Heart right ventricle (tissue), 16 donors: Measurements from ENCODE around the gene LRRC27. TPM values are rescaled to one million over a fixed set of nuclear protein-coding genes. Genes with fewer than 3 reads are reported as not detected.

ENCODE experiments used
- ATAC-seq, 8 donors: fragments of 200-7000 bp; cut with Tn5 transposase; one replicate each; pipeline ENCODE4 v1.9.1; 2020; ENCODE audit warnings: mild to moderate bottlenecking in 8 of 8, moderate library complexity in 8 of 8, moderate number of reproducible peaks in 1 of 8
- DNase-seq, 2 donors: peaks; one replicate each; pipeline ENCODE4 v3.0.0-alpha.2; 2020
- H3K27ac ChIP-seq, 10 donors: fragments of 200-600 bp; sonication (generic) in 2 of 10; one replicate each; pipeline versions ENCODE4 v1.5.0 to v1.8.0; 2020 to 2022; ENCODE audit warnings: mild to moderate bottlenecking in 3 of 10
- H3K27me3 ChIP-seq, 7 donors: fragments of 200-600 bp; one replicate each; pipeline ENCODE4 v1.8.0; 2021 to 2022; ENCODE audit warnings: mild to moderate bottlenecking in 2 of 7
- H3K36me3 ChIP-seq, 9 donors: fragments of 200-600 bp; sonication (generic) in 1 of 9; one replicate each; pipeline versions ENCODE4 v1.5.0 to v1.8.0; 2020 to 2022; ENCODE audit warnings: mild to moderate bottlenecking in 2 of 9
- H3K4me1 ChIP-seq, 9 donors: fragments of 200-600 bp; sonication (generic) in 1 of 9; one replicate each; pipeline versions ENCODE4 v1.5.0 to v1.8.0; 2020 to 2022; ENCODE audit warnings: mild to moderate bottlenecking in 4 of 9
- H3K4me3 ChIP-seq, 10 donors: fragments of 200-600 bp; sonication (generic) in 2 of 10; one replicate each; pipeline versions ENCODE4 v1.5.0 to v1.8.0; 2020 to 2022; ENCODE audit warnings: mild to moderate bottlenecking in 7 of 10, moderate library complexity in 2 of 10
- H3K9me3 ChIP-seq, 11 donors: fragments of 200-600 bp in 10 of 11; sonication (generic) in 2 of 11; one replicate each; pipeline versions ENCODE4 v1.5.0 to v1.8.0; 2013 to 2022; ENCODE audit warnings: mild to moderate bottlenecking in 2 of 11, control low read depth in 1 of 11, moderate library complexity in 1 of 11
- CTCF ChIP-seq, 9 donors: fragments of 200-600 bp; sonication (generic) in 2 of 9; IDR thresholded peaks; one replicate each; pipeline versions ENCODE4 v1.5.0 to v1.8.0; 2021 to 2022; ENCODE audit warnings: antibody characterized with exemption in 9 of 9, mild to moderate bottlenecking in 5 of 9, moderate library complexity in 1 of 9
- WGBS, 2 donors: extraction: QIAGEN DNeasy Blood & Tissue Kit; methylation state at CpG; one replicate each; pipeline ENCODE4 v1.1.7; 2013; ENCODE audit warnings: inconsistent platforms in 1 of 2; 5-methylcytosine and 5-hydroxymethylcytosine counted together
- intact Hi-C, 10 donors: fragments of 100-400 bp; cut with DNase I; formaldehyde crosslinking; loops; one replicate each; pipeline versions ENCODE4 v1.11.1 to v1.14.2; 2022
- polyA plus RNA-seq, 2 donors: library from polyadenylated mRNA; stranded (reverse); fragments of 200-250 nt; gene quantifications; one replicate each; pipeline ENCODE4 v1.2.3, GENCODE V29; 2013
- total RNA-seq, 10 donors: library from RNA; stranded (reverse); fragmentation: NEBNext Ultra II Directional in 3 of 10; extraction: Animal tissue kit (Norgen Biotek cat#: 25700) in 3 of 10; gene quantifications; one replicate each; pipeline versions ENCODE4 v1.2.1 to v1.2.4, GENCODE V29; 2021 to 2023
- donor health status: Arrhythmogenic right ventricular cardiomyopathy.
- donor health status: ischemic (EF 13 %, LVEDD 7.1; RV severe dilation, severe dysfunction).
- donor health status: healthy with polysubstance abuse.
- donor health status: DM: no; HTN: yes; CAD: no.
- donor health status: DM: no; HTN: no; CAD: no.
- donor health status: ischemic (EF 25% LVEDD 6.9; RV normal size, moderate dysfunction).
- donor health status: ischemic (EF 25% LVEDD 5.7; RV mildly dilated, moderate dysfunction).
- donor health status: healthy.
- donor health status: DM: yes; HTN: yes; CAD: no.
- donor health status: Ischemic cardiomyopathy.
- donor health status: ischemic (EF 35%, LVEDD 5.7; RV mildly dilated, moderate dysfunction).
- donor health status: nonischemic (EF 11% LVEDD 7.7; RV severe dilation, severe dysfunction).
- donor health status: DM: yes; HTN: yes; CAD: no.
- donor health status: PGD.
- donor health status: ischemic (EF 29% LVEDD 5.4; RV normal size, mild dysfunction).
- donor health status: nonischemic (EF 23%, LVEDD 6.1; RV moderate dilation, normal function).

LRRC27 gene
- total and polyA plus RNA-seq, 12 donors: 3.0 to 8.1 (median 4.7) TPM

GRCh38 chr10:132338876-132339275 lies 6.9 kb downstream of the LRRC27 start:
- peaks cover 0 to 34% (median 0%) of the 10 kb centered on the region in 9 donors for H3K36me3 ChIP-seq
- no peaks in the 10 kb centered on the region for H3K27me3 ChIP-seq
- ATAC-seq (no peak), DNase-seq (no peak)
- H3K27ac ChIP-seq: no peak overlapping the region
- H3K9me3 ChIP-seq: no peaks in the 10 kb centered on the region
- 90 to 94% methylated on average over 10 of the region's 10 CpGs for WGBS, 2 donors
- intact Hi-C loops: no loop called here
- no peak for TF ChIP-seq CTCF (IDR thresholded peaks at IDR 0.05)
- no peak overlapping the region for H3K4me3 ChIP-seq
- H3K4me1 ChIP-seq: peaks cover 0 to 17% (median 10%) of the 10 kb centered on the region in 9 donors

- no peak overlapping the region for H3K27ac ChIP-seq
- no peaks in the 10 kb centered on the region for H3K9me3 ChIP-seq
- 93 to 97% methylated on average over 11 of the region's 11 CpGs for WGBS, 2 donors
- DNase-seq: no peak
- TF ChIP-seq CTCF (IDR thresholded peaks at IDR 0.05): no peak
- no peak for ATAC-seq
- H3K27me3 ChIP-seq: no peaks in the 10 kb centered on the region
- peaks cover 0 to 17% (median 10%) of the 10 kb centered on the region in 9 donors for H3K4me1 ChIP-seq
- peaks cover 0 to 36% (median 0%) of the 10 kb centered on the region in 9 donors for H3K36me3 ChIP-seq
- intact Hi-C loops: no loop called here
- no peak overlapping the region for H3K4me3 ChIP-seq
Observed at GRCh38 chr10:132339276-132339675, 7.3 kb downstream of the LRRC27 start.

- no peak for TF ChIP-seq CTCF (IDR thresholded peaks at IDR 0.05)
- intact Hi-C loops: no loop called here
- Histone ChIP-seq H3K27me3 (no peaks in the 10 kb centered on the region), H3K27ac (no peak overlapping the region), H3K4me1 (peaks cover 0 to 17% (median 9%) of the 10 kb centered on the region in 9 donors), H3K9me3 (no peaks in the 10 kb centered on the region), H3K4me3 (no peak overlapping the region), H3K36me3 (peaks cover 0 to 52% (median 6%) of the 10 kb centered on the region in 9 donors)
- DNase-seq (no peak), ATAC-seq (no peak)
- WGBS, 2 donors: 97 to 98% methylated on average over 6 of the region's 6 CpGs
Observed at GRCh38 chr10:132341017-132341416, 9.0 kb downstream of the LRRC27 start.

GRCh38 chr10:132341781-132342180 lies 9.8 kb downstream of the LRRC27 start:
- Histone ChIP-seq H3K9me3 (no peaks in the 10 kb centered on the region), H3K27ac (no peak overlapping the region), H3K27me3 (no peaks in the 10 kb centered on the region), H3K4me3 (no peak overlapping the region), H3K36me3 (peaks cover 0 to 52% (median 6%) of the 10 kb centered on the region in 9 donors), H3K4me1 (peaks cover 0 to 11% (median 2%) of the 10 kb centered on the region in 9 donors)
- DNase-seq (no peak), ATAC-seq (no peak)
- intact Hi-C loops: no loop called here
- no peak for TF ChIP-seq CTCF (IDR thresholded peaks at IDR 0.05)
- WGBS, 2 donors: 91% methylated on average over 4 of the region's 4 CpGs
